Adipose tissue (tissue), 3 donors: ENCODE results near the gene FNDC4. TPM values are rescaled to one million over a fixed set of nuclear protein-coding genes. Genes with fewer than 3 reads are reported as not detected.

Experiments
- H3K27ac ChIP-seq: one replicate; pipeline ENCODE4 v1.5.1; 2013; ENCODE audit warnings: low read depth, low read length
- WGBS, 3 donors: extraction: QIAGEN DNeasy Blood & Tissue Kit; methylation state at CpG; one replicate each; pipeline ENCODE4 v1.1.7; 2013; 5-methylcytosine and 5-hydroxymethylcytosine counted together
- polyA plus RNA-seq, 3 donors: library from polyadenylated mRNA; stranded (reverse); fragments of 200-250 nt; gene quantifications; one replicate each; pipeline ENCODE4 v1.2.3, GENCODE V29; 2013
- donor health status: healthy with polysubstance abuse.
- donor health status: Bipolar disorder and iron deficiency.
- donor health status: healthy.

FNDC4 gene
- polyA plus RNA-seq, 3 donors = 38.5 to 158 (median 53.5) TPM

DNA sequence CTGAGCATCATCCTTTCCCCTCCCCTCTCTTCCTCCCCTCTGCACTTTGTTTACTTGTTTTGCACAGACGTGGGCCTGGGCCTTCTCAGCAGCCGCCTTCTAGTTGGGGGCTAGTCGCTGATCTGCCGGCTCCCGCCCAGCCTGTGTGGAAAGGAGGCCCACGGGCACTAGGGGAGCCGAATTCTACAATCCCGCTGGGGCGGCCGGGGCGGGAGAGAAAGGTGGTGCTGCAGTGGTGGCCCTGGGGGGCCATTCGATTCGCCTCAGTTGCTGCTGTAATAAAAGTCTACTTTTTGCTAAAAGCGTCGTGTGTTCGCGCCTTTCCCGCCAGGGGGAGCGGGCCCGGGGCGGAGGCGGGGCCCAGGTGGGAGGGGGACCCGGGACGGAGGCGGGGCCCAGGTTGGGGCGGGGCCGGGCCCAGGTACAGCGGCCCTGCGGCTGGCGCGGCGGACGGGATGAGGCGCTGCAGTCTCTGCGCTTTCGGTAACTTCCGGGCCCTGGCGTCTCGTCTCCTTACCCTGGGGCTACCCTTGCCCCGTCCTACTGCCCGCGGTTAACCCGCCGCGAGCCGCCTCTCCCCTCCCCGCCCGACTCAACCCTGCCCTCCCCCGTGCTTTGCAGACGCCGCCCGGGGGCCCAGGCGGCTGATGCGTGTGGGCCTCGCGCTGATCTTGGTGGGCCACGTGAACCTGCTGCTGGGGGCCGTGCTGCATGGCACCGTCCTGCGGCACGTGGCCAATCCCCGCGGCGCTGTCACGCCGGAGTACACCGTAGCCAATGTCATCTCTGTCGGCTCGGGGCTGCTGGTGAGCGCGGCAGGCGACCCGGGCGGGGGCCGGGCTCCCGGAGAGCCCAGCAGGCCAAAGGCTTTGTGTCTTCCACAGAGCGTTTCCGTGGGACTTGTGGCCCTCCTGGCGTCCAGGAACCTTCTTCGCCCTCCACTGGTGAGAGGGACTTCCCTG lies 52.8 kb downstream of the FNDC4 start, which contains the start of gene KRTCAP3:
KRTCAP3 (plus strand) TSS at position 424 of the 962 bp plus-strand sequence; CDS start at position 456, 32 bp downstream.
- WGBS, 3 donors = 21 to 60% (median 48%) methylated on average over 58 to 80 of the region's 80 CpGs
- no peak within 1 kb of the TSS for H3K27ac ChIP-seq

Other genes with a start within 250 kb of the FNDC4 start
- gene SLC30A3, start 232.2 kb downstream of the FNDC4 start, polyA plus RNA-seq = under 1 TPM; 0.08 to 0.22 (median 0.22) TPM
- gene DNAJC5G, start 219.8 kb downstream of the FNDC4 start, polyA plus RNA-seq = under 1 TPM in 1 of 3 donors, not detected in 2; 0.07 TPM
- 1 to 10 TPM in 1 of 3 donors, under 1 TPM in 2; 0.03 to 1.3 (median 0.90) TPM for gene TRIM54, start 212.8 kb downstream of the FNDC4 start, polyA plus RNA-seq
- gene UCN, start 186.8 kb downstream of the FNDC4 start, polyA plus RNA-seq = 1 to 10 TPM in 2 of 3 donors, under 1 TPM in 1; 0.83 to 1.8 (median 1.7) TPM
- gene MPV17, start 172.1 kb downstream of the FNDC4 start, polyA plus RNA-seq = 100 to 1,000 TPM in 1 of 3 donors, 10 to 100 TPM in 2; 39.8 to 103 (median 76.3) TPM
- gene GTF3C2, start 138.4 kb downstream of the FNDC4 start, polyA plus RNA-seq = 10 to 100 TPM; 18.0 to 23.9 (median 21.4) TPM
- 10 to 100 TPM; 37.7 to 42.5 (median 40.6) TPM for gene EIF2B4, start 124.9 kb downstream of the FNDC4 start, polyA plus RNA-seq
- gene SNX17, start 124.6 kb downstream of the FNDC4 start, polyA plus RNA-seq = 100 to 1,000 TPM in 2 of 3 donors, 10 to 100 TPM in 1; 49.3 to 104 (median 101) TPM
- 10 to 100 TPM in 2 of 3 donors, 1 to 10 TPM in 1; 8.6 to 19.9 (median 12.5) TPM for gene ZNF513, start 114.5 kb downstream of the FNDC4 start, polyA plus RNA-seq
- gene PPM1G, start 85.6 kb downstream of the FNDC4 start, polyA plus RNA-seq = 10 to 100 TPM; 40.7 to 79.5 (median 46.3) TPM
- gene NRBP1, start 66.6 kb downstream of the FNDC4 start, polyA plus RNA-seq = 10 to 100 TPM; 44.9 to 67.0 (median 65.7) TPM
- 10 to 100 TPM in 1 of 3 donors, 1 to 10 TPM in 2; 2.4 to 52.8 (median 6.1) TPM for gene KRTCAP3, start 52.8 kb downstream of the FNDC4 start, polyA plus RNA-seq
- gene IFT172, start 5.5 kb downstream of the FNDC4 start, polyA plus RNA-seq = 10 to 100 TPM; 11.3 to 23.7 (median 13.3) TPM
- gene GCKR, start 1.6 kb upstream of the FNDC4 start, polyA plus RNA-seq = 1 to 10 TPM in 2 of 3 donors, not detected in 1; 3.0 to 5.7 TPM
- gene ZNF512, start 87.8 kb upstream of the FNDC4 start, polyA plus RNA-seq = 10 to 100 TPM in 1 of 3 donors, 1 to 10 TPM in 2; 5.4 to 18.8 (median 7.4) TPM
- gene CCDC121, start 133.8 kb upstream of the FNDC4 start, polyA plus RNA-seq = 1 to 10 TPM; 1.5 to 4.7 (median 1.7) TPM
- gene GPN1, start 133.8 kb upstream of the FNDC4 start, polyA plus RNA-seq = 10 to 100 TPM; 19.7 to 25.7 (median 20.2) TPM
- gene SUPT7L, start 168.4 kb upstream of the FNDC4 start, polyA plus RNA-seq = 10 to 100 TPM; 11.3 to 22.9 (median 17.5) TPM
- 10 to 100 TPM in 2 of 3 donors, 1 to 10 TPM in 1; 7.0 to 14.6 (median 13.8) TPM for gene SLC4A1AP, start 168.7 kb upstream of the FNDC4 start, polyA plus RNA-seq